OCI-LY7 (cell line): ENCODE data around the gene C20orf141. TPM values are rescaled to one million over a fixed set of nuclear protein-coding genes. Genes with fewer than 3 reads are reported as not detected.

Experiments
- BruUV-seq: library from RNA; stranded (reverse); fragments of 400-500 nt; replicated peaks from 2 replicates; lab custom pipeline; 2021; lab: Mats Ljungman, UMichigan
- CTCF ChIA-PET: fragments of 300-600 bp; sonication (Branson Sonifier 250); formaldehyde crosslinking; loops from one replicate; lab custom pipeline; 2022; ENCODE audit warnings: antibody characterized with exemption; ENCODE audit not compliant: unreplicated experiment; lab: Charles Lee
- POLR2A ChIA-PET: fragments of 300-600 bp; sonication (Branson Sonifier 250); formaldehyde crosslinking; loops from one replicate; lab custom pipeline; 2022; ENCODE audit warnings: antibody characterized with exemption; lab: Charles Lee
- DNase-seq: peaks from one replicate; pipeline ENCODE4 v3.0.0-alpha.2; 2015; ENCODE audit warnings: low spot score
- H2AFZ ChIP-seq: fragments of 200-600 bp; sonication (generic), shearing (Covaris generic); 2 replicates; pipeline ENCODE4 v1.6.1; 2014; ENCODE audit warnings: mild to moderate bottlenecking, antibody characterized with exemption, low read length, moderate library complexity
- H3K27ac ChIP-seq: fragments of 200-600 bp; sonication (generic); 2 replicates; pipeline ENCODE4 v1.5.1; 2014; ENCODE audit warnings: mixed run types, low read depth, mild to moderate bottlenecking, moderate library complexity, low read length, inconsistent platforms; ENCODE audit not compliant: poor library complexity, severe bottlenecking
- H3K36me3 ChIP-seq: fragments of 200-600 bp; sonication (generic); 2 replicates; pipeline ENCODE4 v1.6.1; 2014; ENCODE audit warnings: mild to moderate bottlenecking, antibody characterized with exemption, low read length, moderate library complexity, mixed read lengths; ENCODE audit not compliant: insufficient read depth
- H3K4me1 ChIP-seq: fragments of 200-600 bp; sonication (generic); 2 replicates; pipeline ENCODE4 v1.5.1; 2014; ENCODE audit warnings: mild to moderate bottlenecking, low read length; ENCODE audit not compliant: insufficient read depth, poor library complexity, severe bottlenecking
- H3K4me2 ChIP-seq: fragments of 200-600 bp; sonication (generic); 2 replicates; pipeline ENCODE4 v1.6.1; 2014; ENCODE audit warnings: mild to moderate bottlenecking, low read length
- H3K4me3 ChIP-seq: fragments of 200-600 bp; sonication (generic); 2 replicates; pipeline ENCODE4 v1.5.1; 2014; ENCODE audit warnings: mild to moderate bottlenecking, low read depth, low read length; ENCODE audit not compliant: poor library complexity, severe bottlenecking
- H3K79me2 ChIP-seq: fragments of 200-600 bp; sonication (generic); 2 replicates; pipeline ENCODE4 v1.6.1; 2016; ENCODE audit warnings: low read depth, mild to moderate bottlenecking, low read length, moderate library complexity, mixed read lengths; ENCODE audit not compliant: insufficient read depth
- H3K9me2 ChIP-seq: fragments of 200-600 bp; sonication (generic); 2 replicates; pipeline ENCODE4 v1.6.1; 2016; ENCODE audit warnings: mild to moderate bottlenecking, low read length, mixed read lengths; ENCODE audit not compliant: insufficient read depth
- H3K9me3 ChIP-seq: fragments of 200-600 bp; sonication (generic); 2 replicates; pipeline ENCODE4 v1.6.1; 2014; ENCODE audit warnings: mild to moderate bottlenecking, mixed run types, low read length, mixed read lengths
- H4K20me1 ChIP-seq: fragments of 200-600 bp; sonication (generic); 2 replicates; pipeline ENCODE4 v1.6.1; 2014; ENCODE audit warnings: mild to moderate bottlenecking, antibody characterized with exemption, low read length, moderate library complexity, mixed read lengths; ENCODE audit not compliant: insufficient read depth
- EZH2phosphoT487 ChIP-seq: fragments of 200-600 bp; sonication (generic); IDR thresholded peaks from 2 replicates; pipeline ENCODE4 v1.6.1; 2018; ENCODE audit warnings: low read depth, borderline replicate concordance, mild to moderate bottlenecking, mixed run types, antibody characterized with exemption, low read length, moderate library complexity, mixed read lengths
- intact Hi-C: fragments of 100-400 bp; cut with micrococcal nuclease; formaldehyde crosslinking; loops from one replicate; pipeline ENCODE4 v1.10.0; 2022; ENCODE audit not compliant: unreplicated experiment
- total RNA-seq, 2 experiments: library from RNA; depleted of rRNA in 1 of 2; stranded (reverse); fragments of >200 nt in 1 of 2; shearing (Covaris generic) in 1 of 2; gene quantifications; 2 replicates each; pipeline ENCODE4 v1.2.3, GENCODE V29; 2014 to 2022
- TF ChIP-seq, protein P1 (sequence below): fragments of 200-600 bp; sonication (generic); conservative IDR thresholded peaks from 2 replicates; pipeline ENCODE4 v1.5.1; 2014; ENCODE audit warnings: mild to moderate bottlenecking, antibody characterized with exemption, low read length, moderate library complexity, mixed read lengths

The C20orf141 gene
- total RNA-seq, 2 experiments from 2014 or later = not detected

DNA sequence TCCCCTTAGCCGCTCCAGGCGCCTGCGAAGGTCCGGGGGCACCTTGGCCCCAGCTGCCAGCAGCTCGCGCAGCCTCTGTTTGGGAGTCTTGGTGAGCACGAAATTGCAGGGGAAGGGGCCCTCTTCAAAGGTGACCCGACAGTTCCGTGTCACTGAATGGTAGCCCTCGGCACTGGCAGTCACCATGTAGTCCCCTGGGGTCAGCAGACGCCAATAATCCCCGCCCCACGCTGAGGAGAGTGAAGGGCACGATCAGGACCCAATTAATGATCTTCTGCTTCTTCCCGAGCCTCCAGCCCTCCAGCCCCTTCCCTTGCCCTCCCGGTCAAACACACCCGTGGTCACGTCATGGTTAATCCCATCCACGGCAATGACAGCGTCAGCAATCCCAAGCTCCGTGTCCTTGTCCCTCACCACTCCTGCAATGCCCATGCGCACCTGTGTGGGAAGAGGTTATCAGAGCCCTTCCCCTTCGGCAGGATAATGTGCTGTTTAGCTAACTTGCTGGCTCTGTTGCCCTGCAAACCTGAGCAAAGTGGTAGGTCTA lies 20.5 kb upstream of the C20orf141 start:
- TF ChIP-seq EZH2phosphoT487 = no peak
- Histone ChIP-seq H3K79me2 (no peaks in the 10 kb centered on the region), H3K36me3 (no peaks in the 10 kb centered on the region), H4K20me1 (no peaks in the 10 kb centered on the region; the same call in 1 of the 2 replicates), H3K4me2 (no peak overlapping the region), H3K9me2 (no peaks in the 10 kb centered on the region), H3K27ac (no peak overlapping the region), H3K4me1 (no peaks in the 10 kb centered on the region), H2AFZ (no peak overlapping the region), H3K4me3 (no peak overlapping the region), H3K9me3 (no peaks in the 10 kb centered on the region)
- ChIA-PET POLR2A (no interaction called here), CTCF (no interaction called here)
- no peak for DNase-seq
- intact Hi-C loops = no loop called here
- no TSS peak for BruUV-seq

DNA sequence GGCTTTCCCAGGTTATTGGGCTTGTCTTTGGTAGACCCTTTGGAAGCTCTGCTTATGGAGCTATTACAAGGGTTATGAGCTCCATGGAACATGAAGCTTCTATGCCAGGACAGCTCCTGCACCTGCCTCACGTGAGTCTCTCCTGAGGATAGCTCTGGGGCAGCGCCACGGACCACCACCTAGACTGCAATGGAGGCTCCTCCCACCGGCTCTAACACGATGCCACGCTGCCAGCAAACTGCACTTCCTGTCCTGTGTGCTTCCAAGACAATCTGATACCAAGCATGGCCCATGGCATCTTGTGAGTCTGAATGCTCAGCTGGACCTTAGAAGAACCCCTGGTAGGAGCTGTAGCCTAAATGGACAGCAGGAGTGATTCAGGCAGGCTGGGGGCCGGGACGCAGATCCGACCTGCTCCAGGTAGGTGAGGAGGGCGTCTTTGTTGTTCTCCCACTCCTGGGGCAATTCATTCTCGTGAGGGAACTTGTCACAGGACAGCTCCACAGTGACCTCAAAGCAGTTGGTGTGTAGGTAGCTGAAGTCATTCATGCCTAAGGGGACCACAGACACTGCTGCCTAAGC lies 19.8 kb upstream of the C20orf141 start:
- Histone ChIP-seq H4K20me1 (no peaks in the 10 kb centered on the region; the same call in 1 of the 2 replicates), H3K36me3 (no peaks in the 10 kb centered on the region), H3K9me2 (no peaks in the 10 kb centered on the region), H3K27ac (no peak overlapping the region), H3K79me2 (no peaks in the 10 kb centered on the region), H3K9me3 (no peaks in the 10 kb centered on the region), H3K4me3 (no peak overlapping the region), H3K4me1 (no peaks in the 10 kb centered on the region), H3K4me2 (no peak overlapping the region), H2AFZ (no peak overlapping the region)
- DNase-seq = no peak
- CTCF ChIA-PET = no interaction called here
- intact Hi-C loops = no loop called here
- no TSS peak for BruUV-seq
- TF ChIP-seq, protein P1, sequence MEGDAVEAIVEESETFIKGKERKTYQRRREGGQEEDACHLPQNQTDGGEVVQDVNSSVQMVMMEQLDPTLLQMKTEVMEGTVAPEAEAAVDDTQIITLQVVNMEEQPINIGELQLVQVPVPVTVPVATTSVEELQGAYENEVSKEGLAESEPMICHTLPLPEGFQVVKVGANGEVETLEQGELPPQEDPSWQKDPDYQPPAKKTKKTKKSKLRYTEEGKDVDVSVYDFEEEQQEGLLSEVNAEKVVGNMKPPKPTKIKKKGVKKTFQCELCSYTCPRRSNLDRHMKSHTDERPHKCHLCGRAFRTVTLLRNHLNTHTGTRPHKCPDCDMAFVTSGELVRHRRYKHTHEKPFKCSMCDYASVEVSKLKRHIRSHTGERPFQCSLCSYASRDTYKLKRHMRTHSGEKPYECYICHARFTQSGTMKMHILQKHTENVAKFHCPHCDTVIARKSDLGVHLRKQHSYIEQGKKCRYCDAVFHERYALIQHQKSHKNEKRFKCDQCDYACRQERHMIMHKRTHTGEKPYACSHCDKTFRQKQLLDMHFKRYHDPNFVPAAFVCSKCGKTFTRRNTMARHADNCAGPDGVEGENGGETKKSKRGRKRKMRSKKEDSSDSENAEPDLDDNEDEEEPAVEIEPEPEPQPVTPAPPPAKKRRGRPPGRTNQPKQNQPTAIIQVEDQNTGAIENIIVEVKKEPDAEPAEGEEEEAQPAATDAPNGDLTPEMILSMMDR = no peak
- no peak for TF ChIP-seq EZH2phosphoT487
- POLR2A ChIA-PET = no interaction called here

DNA sequence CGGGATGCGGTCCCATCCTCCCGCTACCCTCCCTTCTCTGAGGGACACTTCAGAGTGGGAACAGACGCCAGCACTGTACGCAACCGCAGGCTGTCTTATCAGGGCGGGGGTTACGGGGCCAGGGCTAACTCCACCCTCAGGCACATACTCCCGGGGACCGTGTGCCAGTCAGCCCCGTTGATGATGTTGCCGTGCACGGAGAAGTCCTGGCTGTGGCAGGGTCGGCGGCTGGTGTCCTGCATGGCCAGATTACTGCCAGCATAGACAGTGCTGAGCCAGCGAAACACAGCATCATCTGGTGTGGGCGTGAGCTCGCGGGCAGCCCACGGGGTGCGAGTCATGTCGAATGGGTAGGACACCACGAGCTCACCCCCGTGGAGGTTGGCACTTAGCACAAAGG lies 19.3 kb upstream of the C20orf141 start:
- ChIA-PET CTCF (no interaction called here), POLR2A (no interaction called here)
- no peak for DNase-seq
- H4K20me1 ChIP-seq = no peaks in the 10 kb centered on the region; the same call in 1 of the 2 replicates
- H3K36me3 ChIP-seq = no peaks in the 10 kb centered on the region
- no peak overlapping the region for H3K4me3 ChIP-seq
- no peaks in the 10 kb centered on the region for H3K79me2 ChIP-seq
- H3K4me1 ChIP-seq = no peaks in the 10 kb centered on the region
- no peak overlapping the region for H3K4me2 ChIP-seq
- TF ChIP-seq EZH2phosphoT487 = no peak
- TF ChIP-seq, protein P1 = no peak
- H3K9me3 ChIP-seq = no peaks in the 10 kb centered on the region
- H3K27ac ChIP-seq = no peak overlapping the region
- no peak overlapping the region for H2AFZ ChIP-seq
- BruUV-seq = no TSS peak
- intact Hi-C loops = no loop called here
- no peaks in the 10 kb centered on the region for H3K9me2 ChIP-seq
